GM19240 (cell line): Measurements from ENCODE around the gene CADM3.

Experiments used
- DNase-seq: peaks from one replicate; pipeline ENCODE4 v3.0.0; 2011; ENCODE audit warnings: low spot score; ENCODE audit not compliant: insufficient read length

Gene CADM3

DNA sequence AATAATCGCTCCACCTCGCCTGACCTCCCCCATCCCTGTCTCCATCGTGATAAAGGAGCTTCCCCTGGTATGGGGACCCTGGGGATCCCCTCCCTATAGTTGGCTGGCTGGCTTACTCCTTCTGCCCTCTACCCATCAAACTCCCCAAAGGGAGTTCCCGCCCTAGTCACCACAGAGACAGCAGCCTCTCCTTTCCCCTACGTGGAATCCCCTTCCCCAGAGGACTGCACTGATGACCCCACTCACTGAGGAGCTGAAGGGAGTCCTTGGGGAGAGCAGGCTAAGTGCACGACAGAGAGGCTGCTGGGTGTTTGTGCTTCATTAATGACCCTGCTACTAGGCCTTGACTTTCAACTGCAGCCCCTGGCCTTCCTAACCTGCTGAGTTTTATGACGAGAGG, 1.9 kb downstream of the CADM3 start:
- DNase-seq = no peak

DNA sequence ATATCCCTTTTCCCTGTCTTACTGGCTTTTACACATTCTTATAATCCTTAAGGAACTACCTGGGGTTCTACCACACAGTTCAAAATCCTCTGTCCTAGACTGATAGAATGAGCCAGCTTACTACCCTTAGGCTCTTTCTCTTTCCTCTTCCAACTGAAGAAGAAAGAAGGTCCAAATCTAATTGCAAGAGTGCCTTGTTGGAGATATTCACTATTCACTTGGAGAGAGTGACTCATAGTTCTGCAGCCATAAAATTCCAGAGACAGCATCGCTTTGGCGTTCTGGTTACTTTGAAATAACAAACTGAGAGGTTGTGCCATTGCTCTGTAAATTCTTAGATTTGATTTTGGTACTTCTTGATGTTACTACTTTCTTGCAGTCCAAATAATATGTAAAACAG, 4.2 kb downstream of the CADM3 start:
- DNase-seq = no peak

DNA sequence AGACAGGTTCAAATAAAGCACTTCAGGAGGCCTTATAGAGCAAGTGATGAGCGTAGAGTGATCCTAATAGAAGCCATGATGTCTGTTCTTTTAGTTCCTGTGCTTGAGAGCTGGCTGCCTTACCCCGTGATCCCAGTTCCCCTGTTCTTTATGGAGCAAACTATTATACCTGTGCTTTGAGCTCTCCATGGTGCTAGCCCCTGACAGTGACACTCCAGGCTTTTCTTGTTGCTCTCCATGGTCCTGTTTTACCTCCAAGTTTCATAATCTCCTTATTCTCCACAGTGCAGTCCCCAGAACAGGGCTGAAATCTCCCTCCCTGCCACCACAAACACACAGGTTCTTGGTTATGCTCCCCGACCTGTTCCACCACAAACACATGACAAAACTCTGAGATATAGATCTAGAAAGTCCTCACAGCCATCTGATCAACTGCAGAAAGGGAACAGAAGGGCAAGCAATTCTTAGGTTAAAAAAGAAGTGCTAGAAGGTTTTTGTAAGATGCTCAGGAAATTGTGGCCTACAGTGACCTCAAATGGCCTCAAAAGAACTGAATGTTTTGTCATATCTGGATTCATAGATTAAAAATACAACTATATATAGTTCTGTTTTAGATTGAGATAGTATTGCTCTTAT, 6.0 kb downstream of the CADM3 start:
- DNase-seq = peak; percentile 36

DNA sequence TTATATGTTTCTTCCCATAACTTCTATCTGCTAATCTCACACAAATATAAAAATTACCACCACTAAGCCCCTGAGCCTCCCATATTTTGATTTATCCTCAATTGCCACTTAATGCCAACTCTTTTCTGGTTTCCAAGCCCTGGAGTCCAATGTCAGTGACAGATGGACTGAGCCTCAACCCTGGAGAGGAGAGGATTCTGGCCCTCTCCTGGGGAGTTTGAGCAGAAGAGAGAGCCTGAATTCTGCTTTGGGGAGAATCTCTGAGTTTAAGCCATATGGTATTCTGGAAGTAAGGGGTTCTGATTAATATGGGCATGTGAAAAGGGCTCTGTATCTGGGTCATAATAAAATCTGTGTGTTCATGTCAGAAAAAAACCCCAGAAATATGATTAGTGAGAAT, 8.5 kb downstream of the CADM3 start:
- DNase-seq = no peak

DNA sequence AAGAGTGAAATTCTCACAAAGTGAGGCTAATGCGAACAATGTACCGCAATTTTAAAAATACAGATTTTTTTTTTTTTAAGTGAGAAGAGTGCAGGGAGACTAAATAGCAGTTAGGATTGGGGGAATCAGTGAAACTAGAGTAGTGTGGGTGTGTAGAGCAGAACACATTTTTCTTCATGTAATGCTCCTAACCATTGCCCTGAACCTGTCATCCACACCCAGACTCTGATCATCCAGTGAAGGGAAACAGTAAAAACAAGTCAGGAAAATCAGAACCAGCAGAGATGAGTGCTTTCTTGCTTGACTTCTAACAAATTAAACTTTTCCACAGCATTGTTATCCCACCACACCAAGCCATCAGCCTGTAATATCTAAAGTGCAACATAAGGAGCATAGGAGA, 9.1 kb downstream of the CADM3 start:
- DNase-seq = no peak

DNA sequence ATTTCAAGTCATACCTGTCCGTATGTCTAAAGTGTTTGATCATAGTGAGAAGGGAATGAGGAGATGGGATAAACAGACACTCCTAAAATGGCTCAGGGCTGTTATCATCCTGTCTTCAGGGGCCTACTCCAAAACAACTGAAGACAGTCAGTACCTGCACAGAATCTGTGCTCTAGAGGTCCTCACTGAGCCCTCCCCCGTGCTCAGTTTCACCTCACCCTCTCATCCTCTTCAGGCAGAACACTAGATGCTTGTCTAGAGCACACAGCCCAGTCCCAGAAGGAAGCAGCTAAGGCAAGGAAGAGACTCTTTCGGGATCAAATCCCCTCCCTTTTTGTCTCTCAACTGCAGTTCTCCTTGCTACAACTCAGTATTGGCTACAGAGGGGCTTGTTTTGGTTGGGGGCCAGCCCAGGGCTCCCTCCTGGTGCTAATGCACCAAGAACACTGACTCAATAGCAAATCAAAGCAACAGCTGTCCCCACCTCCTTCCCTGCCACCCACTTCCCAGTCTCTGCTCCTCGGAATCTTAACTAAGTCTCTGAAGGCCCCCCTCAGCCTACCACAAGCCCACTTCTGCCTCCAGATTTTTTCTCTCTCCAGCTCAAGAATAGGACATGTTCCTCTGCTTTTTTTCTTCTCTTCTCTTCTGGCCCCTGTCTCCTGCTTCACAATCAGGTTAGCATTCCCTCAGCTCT, 10.1 kb downstream of the CADM3 start:
- no peak for DNase-seq

DNA sequence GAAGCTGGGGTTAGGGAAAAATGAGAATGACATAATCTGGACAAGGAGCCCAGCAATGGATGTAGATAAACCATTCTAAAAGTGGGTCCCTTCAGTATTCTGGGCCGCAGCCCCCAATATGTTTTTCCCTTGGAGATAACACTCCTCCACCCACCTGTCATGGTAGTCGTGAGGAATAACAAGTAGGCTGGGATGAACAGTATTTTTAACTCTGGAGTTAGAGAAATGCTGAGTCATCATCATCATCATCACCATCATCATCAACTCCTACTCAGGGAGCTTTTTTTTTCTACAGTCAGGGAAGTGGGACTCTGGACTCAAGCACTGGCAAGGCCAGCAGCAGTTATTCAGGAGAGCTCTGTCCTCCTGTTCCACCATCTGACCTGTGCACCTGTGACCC, 12.8 kb downstream of the CADM3 start:
- no peak for DNase-seq

DNA sequence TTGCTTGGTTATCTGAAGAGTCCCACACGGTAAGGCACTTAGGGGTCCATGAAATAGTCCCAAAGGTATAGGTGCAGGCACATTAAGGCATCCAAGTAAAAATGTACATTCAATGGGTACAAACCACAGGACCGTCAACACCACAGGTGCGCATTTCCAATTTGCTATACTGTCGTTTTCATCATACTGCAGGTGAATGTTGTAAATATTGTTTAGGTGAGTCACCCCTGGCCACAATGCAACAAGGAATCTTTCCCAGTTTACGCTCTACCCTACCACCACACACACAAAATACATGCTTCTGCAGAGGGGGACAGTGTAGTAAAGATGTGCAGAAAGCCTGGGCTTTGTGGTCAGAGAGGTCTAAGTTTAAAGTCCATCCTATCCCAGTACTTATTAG, 13.7 kb downstream of the CADM3 start:
- DNase-seq = no peak

DNA sequence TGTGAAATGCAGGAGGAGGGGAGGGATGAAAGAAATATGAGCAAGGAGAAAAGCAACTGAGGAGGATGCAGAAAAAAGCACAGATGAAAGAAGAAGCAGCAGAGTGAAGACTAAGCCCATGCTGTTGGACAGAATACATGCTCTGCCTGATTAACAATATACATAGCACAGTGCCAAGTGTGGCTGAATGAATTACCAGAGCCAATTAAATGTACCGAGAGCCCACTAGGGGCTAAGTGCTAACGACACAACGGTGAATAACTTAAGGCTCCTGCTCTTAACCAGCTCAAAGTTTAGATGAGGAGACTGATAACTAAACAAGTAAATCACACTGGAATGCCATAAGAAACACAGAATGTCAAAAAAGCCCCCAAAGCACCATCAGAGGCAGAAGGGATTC, 15.6 kb downstream of the CADM3 start:
- no peak for DNase-seq

DNA sequence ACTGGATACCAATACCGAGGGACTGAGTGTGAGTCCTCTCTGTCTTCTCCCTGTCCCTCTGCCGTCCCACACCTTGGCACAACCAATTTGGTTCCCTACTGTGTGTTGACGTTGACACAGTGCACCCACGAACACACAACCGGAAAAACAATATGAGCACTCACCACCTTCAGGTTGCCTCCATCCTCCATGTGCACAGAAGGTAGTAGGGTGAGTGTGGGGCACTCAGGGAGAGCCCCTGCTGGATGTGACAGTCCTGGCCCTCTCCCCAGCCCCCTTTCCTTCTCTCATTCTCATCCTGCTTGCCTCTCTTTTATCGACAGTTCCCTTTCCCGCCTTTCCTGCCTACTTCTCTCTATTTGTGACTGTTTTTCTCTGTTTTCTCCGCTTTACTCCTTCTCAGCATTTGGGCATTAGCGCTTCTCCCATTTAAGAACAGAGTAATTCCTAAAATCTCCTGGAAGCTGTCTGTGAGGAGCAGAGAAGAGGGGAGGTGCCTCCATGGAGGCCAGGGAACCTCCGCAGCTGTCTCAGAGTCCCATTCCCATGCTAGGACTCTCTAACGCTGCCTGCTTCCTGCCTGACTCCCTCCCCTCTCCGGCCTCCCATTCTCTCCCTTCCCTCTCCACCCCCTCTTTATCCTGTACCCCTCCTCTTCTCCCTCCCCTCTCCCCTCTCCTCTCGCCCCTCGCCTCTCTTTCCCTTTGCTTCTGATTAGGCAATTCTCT, 16.4 kb downstream of the CADM3 start:
- no peak for DNase-seq

DNA sequence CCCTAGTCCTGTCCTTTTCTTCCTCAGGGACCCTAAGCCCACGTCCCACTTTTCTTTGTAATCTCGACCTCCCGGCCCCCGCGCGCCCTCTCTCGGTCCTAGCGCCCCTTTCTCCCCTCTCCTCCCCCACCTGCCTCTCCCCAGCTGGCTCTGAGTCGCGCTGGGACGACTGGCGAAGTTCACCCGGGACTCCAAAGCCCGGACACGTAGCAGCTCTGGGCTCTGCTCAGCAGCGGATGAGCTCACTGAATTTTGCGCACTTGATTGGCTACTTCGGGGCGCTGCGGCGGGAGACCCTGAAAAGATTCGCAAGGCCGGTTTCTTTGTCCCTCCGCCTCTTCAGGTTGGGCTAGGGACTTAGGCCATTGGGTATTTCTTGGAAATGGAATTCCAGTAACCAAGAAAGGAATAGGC, 17.0 kb downstream of the CADM3 start:
- DNase-seq = peak; percentile 36

DNA sequence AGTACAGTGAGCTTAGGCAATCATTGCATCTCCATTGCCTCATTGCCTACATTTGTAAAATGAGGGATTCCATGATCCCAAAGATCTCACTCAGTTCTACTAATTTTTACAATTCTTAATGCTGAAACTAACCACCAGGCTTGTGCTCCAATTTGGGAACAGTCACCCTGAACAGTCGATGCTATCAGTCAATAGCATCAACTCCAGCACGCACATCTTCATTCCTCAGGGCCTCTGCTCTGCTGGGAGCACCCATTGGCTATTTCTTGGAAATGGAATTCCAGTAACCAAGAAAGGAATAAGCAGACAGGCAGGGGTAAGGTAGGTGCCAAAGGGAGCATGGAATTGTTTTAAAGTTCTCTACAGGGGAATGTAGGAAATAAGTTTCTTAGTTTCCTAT, 19.0 kb downstream of the CADM3 start:
- no peak for DNase-seq

DNA sequence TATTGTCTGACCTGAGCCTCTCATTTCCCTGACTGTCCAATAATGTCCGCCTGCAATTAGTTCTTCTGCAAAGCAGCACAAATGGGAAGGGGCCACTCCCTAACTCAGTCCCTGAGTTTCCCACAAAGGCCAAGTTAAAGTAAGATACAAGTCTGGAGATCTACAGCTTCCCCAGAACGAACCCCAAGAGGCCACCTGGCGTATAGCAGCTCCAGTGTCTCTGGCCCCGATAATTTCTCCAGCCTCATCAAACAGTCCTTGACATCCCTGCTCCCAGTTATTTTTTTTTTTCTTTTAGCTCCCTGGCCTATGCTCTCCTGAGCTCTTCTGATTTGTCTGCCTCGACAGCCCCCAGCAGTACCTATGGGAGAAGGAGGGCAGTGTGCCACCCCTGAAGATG, 25.1 kb downstream of the CADM3 start:
- DNase-seq = no peak

DNA sequence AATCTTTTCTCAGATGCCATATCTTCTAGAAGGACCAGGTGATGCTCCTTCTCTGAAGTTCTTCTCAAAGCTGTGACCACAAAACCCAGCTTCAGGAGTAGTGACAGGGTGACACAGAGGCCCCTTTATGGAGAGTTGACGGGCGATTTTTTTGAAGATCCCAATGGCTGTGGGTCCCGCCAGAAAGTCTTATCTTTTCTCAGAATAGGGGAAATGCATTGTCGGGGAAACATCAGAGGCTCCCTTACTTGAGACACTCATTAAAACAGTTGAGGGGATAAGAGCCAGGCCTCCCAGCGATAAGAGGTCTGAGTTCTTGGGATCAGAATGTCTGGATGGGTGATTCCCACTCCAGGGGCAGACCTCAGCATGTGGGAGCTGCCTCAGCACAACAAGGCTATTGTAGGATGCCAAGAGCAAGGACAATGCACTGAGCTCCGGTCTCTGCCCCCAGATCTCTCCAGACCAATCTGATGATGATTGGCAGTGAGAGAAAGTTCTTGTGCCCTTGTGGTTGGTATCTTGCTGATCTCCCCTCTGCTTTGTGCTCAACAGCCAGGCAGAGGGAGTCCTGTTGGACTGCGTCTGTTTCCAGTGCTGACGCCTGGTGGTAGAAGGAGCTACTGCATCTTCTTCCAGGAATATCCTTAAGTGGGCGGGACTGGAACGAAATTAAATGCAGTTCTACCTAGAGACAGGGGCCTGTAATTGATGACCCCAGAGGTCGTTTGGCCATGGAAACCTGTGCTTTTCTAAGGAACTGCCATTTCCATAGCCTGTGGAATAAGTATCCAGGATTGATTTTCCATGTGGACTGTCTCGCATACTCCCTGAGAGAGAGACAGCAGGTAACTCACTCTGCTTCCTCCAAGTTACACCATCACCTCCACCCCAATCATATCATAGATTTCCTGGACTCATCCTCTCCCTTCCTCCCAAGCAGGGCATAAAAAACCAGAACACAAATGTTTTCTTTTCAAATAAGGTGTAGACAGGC, 26.4 kb downstream of the CADM3 start:
- peak; percentile 41 for DNase-seq

DNA sequence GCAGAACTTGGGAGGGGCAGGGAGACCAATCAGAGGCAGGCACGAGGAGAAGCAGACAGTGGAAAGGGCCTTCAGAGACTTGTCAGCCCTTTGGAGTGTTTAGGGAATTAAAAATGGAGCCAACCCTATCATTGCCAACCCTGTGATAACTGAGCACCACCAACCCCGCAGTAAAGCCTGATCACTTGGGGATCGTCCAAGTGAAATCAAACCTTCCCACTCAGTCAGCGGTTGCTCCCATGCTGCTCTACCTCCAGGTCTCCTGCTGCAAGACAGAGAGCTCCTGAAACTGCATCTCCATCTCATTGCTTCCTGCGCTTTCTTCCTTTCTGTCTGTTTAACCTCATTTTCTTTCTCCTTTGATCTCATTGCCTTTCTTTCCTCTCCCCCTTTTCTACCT, 28.5 kb downstream of the CADM3 start:
- no peak for DNase-seq

DNA sequence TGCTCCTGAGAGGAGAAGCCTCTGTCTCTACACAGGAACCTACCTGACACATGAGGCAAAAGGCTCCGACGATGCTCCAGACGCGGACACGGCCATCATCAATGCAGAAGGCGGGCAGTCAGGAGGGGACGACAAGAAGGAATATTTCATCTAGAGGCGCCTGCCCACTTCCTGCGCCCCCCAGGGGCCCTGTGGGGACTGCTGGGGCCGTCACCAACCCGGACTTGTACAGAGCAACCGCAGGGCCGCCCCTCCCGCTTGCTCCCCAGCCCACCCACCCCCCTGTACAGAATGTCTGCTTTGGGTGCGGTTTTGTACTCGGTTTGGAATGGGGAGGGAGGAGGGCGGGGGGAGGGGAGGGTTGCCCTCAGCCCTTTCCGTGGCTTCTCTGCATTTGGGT, 29.4 kb downstream of the CADM3 start:
- no peak for DNase-seq

DNA sequence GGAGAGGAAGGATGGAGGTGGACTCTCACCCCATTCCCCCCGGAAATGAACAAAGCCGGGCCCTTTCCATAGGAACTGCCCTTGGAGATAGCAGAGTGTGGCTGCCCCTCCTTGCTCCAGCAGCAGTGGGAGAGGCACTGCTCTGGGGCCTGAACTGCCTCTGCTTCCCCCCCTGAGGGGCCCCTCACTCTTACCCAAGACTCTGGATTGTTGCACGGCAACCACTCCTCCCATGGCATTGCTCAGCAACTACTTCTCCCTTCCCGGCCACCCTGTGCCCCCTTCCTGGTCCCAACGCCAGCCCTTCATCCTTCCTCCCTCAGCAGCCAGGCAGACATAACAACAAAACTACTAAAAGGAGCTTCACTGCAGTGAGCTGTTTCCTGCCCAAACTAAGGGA, 30.2 kb downstream of the CADM3 start:
- DNase-seq = no peak

DNA sequence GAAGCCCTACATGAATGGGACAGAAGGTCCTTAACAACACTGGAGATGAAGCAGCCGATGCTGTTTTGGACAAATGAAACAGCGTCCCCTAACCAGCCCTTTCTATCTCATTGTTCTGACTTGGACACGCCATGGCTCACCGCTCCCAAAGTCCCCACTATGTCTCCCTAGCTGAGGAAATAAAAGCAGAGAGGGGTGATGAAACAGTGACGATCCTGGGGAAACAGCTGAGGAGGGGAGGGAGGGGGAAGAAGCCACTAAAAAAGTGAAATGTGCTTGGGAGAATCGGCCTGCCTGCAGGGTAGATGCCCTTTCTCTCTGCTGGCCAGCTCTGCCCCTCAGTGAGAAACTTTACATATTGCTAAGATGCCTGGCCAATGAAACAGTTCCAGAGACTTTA, 32.2 kb downstream of the CADM3 start:
- DNase-seq = no peak

DNA sequence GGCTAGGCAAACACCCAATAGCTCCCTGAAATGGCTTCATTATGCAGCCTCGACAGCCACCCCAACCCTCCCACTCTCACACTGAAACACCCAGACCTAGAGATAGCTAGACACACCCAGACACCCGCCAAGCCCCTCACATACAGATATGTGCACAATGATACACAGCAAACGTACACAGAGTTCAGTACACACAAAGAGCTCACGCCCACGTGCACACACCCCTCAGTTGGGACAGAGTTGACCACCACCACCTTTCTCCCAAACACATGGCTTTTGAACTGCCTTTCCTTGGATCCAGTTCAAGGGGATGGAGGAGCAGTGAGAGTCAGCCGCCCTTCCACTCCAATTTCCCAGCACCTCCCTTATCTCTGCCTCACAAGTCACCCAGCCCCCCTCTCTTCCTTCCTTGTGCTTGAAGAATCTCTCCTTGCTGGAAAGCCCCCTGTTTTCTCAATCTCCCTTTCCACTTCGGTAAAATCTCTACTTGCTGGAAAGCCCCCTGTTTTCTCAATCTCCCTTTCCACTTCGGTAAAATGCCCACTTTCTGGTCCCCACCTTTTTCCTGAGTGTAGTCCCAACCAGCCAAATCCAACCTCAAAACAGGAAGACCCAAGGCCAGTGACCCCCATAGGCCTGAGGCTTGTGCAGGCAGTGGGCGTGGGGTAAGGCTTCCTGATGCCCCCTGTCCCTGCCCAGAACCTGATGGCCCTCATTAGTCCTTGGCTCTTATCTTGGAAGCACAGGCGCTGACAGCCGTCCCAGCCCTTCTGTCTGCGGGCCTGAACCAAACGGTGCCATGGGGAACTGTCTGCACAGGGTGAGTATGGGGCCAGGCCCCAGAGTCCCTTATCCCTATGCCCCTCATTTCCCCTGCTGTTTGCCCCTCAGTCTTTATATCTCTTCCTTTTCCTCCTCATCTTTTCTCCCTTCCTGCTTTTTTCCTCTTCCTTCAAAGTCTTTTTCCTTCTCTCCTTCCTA, 33.0 kb downstream of the CADM3 start, which contains the start of gene ACKR1:
ACKR1 (plus strand) TSS at position 715 of the 981 bp plus-strand sequence; CDS start at position 800, 85 bp downstream.
- DNase-seq = no peak

DNA sequence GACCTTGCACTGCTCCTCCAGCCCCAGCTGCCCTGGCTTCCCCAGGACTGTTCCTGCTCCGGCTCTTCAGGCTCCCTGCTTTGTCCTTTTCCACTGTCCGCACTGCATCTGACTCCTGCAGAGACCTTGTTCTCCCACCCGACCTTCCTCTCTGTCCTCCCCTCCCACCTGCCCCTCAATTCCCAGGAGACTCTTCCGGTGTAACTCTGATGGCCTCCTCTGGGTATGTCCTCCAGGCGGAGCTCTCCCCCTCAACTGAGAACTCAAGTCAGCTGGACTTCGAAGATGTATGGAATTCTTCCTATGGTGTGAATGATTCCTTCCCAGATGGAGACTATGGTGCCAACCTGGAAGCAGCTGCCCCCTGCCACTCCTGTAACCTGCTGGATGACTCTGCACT, 33.8 kb downstream of the CADM3 start:
- no peak for DNase-seq
